ENCODE measurements around the gene CLEC2L.

CLEC2L gene

DNA sequence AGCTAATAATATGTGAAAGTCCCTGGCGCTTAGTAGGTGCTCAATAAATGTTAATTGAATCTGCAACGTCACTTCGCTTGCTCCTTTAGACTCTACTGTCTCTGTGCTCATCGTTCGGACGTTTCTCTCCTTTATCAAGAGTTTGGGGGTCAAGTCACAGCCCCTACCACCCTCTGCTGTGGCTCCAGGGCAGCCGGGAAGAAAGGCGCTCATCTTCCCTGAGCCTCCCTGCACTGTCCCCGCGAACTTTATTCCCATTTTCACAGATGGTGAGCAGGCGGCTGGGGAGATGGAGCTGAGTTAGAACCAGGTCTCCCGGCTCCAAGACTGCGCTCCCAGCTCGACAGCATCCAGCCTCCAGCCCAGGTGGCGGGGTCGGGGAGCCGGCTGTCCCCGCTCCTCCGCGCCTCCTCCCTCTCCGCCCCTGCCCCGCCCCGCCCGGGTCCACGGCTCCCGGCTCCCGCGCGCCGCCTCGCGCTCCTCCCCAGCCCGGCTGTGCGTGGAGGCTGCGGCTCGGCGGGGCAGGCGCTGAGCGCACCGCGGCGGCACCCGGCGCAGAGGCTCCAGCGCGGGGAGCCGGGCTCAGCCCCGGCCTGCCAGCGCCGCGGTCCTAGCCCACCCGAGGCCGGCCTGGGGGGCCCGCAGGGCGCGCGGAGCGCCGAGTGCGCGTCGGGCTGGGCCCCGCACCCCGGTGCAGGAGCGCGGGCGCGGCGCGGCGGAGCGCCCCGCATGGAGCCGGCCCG lies at the start of gene CLEC2L:
TSS of gene CLEC2L (plus strand) at position 487 of the 743 bp plus-strand sequence. CDS start at position 730, 243 bp downstream.
- no peak for DNase-seq (ENCODE audit: low read depth)

DNA sequence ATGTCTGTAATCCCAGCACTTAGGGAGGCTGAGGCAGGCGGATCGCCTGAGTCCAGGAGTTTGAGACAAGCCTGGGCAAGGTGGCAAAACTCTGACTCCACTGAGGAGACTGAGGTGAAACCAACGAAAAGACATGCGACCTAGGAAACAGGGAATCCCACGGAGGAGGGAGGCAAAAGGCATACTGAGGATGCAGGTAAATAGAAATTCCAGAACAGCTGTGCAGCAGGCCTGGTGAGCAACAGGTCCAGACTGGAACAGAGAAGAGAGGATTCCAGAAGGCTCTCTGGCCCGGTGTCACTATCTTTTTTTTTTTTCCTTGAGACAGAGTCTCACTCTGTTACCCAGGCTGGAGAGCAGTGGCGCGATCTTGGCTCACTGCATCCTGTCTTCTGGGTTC lies 47.3 kb upstream of the CLEC2L start:
- DNase-seq (ENCODE audit: low read depth), result no peak

DNA sequence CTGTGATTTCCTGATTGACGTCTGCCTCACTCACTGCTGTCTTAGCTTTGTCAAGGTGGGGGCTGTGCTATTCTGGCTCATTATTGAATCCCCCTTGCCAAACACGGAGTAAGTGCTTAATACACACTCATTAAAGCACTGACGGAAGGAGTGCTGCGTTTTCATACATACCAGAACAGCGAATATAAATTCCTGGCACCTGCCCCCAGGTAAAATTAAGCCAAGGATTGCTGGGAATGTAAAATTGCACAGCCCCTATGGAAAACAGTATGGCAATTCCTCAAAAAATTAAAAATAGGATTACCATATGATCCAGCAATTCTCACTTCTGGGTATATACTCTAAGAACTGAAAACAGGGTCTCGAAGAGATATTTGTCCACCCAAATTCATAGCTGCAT lies 46.6 kb upstream of the CLEC2L start:
- no peak for DNase-seq (ENCODE audit: low read depth)

DNA sequence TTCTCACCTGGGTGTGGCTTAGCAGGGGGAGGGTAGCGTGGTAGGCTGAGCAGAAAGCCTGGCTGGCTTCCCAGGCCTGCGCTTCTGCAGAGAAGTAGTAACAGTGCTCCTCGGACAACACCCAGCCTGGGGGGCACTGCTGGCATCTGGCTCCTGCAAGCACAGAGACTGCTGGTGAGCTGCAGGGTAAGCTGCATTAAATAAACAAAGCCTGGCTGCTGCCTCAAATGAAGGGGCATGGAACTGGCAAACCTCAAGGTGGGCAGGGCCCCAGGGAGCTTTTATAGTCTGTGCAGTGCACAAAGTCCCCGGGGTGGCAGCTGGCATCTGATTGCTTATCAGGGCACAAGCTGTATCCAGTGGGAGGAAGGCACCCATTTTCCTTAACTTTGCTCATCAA lies 43.9 kb upstream of the CLEC2L start:
- no peak for DNase-seq (ENCODE audit: low read depth)

DNA sequence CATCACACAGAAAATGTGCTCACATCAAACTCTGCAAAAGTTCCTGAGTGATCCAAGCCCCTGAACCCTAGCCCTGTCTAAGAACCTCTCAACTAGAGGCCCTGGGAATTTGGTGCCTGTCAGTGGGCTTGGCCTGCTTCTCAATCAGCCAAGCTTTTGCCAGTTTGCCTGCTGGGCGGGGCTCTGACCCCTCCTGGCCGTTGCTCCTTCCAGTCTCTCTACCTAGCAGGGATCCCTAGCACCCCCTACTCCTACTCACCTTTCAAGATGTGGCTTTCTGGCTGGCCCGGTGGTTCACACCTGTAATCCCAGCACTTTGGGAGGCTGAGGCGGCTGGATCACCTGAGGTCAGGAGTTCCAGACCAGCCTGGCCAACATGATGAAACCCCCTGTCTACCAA lies 42.1 kb upstream of the CLEC2L start:
- DNase-seq (ENCODE audit: low read depth), result no peak

DNA sequence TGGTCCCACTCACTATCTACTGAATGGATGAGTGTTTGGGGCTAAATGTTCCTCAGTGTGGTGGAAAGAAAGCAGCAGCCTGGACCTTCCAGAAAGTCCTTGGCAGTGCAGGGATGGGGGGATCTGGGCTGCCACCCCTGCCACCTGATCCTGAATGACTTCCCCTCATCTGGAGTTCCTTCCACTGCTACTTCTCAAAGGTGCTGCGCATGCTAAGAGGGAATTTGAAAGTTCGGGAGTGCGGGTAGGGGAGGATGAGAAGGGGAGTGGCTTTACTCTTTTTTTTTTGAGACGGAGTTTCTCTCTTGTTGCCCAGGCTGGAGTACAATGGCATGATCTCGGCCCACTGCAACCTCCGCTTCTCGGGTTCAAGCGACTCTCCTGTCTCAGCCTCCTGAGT lies 41.4 kb upstream of the CLEC2L start:
- no peak for DNase-seq (ENCODE audit: low read depth)

DNA sequence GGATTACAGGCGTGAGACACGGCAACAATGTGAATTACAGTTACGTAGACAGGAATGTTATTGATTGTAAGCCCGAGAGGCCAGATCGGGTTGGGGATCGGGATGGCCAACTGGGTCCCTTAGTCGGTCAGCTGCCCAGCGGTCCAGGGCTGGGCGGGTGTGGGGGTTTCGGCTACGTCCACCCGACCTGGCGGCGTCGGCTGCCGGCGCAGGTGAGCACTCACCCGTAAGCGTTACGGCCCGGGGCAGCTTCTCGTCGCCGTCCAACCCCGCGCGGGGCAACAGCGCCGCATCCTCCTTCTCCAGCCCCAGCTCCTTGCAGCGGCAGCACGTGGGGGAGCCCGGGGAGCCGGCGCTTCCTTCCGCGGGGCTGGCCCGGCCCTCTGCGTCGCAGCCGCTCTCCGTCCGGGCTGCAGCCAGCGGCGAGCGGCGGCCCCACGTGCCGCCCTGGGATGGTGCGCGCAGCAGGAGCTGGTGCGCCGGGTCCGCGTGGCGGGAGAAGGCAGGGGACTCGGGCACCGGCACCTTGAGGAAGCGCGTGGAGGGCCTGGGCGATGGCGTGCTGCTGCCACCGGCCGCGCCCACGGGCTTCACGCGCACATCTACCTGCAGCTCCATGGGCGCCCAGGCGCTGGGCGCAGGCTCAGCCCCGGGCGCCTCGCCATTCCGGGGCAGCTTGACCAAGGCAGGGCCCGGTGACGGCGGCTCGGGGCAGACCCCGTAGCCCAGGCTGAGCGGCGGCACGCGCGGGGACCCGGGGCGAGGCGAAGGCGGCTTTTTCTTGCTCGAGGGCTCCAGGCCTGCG lies 40.6 kb upstream of the CLEC2L start:
- no peak for DNase-seq (ENCODE audit: low read depth)

DNA sequence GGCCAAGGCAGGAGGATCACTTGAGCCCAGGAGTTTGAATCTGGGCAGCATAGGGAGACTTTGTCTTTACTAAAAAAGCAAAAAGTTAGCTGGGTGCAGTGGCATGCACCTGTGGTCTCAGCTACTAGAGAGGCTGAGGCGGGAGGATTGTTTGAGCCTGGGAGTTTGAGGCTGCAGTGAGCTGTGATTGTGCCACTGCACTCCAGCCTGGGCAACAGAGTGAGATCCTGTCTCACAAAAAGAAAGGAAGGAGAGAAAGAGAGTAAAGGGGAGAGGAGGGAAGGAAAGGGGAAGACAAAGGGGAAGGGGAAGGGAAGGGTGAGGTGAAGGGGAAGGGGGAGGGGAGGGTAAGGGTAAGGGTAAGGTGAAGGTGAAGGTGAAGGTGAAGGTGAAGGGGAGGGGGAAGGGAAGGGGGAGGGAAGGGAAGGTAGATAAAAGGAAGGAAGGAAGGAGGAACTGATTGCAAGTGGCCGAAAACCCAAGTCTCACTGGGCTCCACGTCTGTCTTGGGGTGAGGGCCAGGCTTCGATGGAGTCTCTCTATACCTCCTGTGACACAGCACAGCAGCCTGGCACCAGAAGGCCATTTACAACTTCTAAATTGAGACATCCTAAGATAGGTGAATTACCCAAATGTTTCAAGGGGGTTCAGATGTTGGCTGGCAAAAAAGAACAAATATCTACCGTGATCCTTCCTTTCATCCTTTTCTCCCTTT lies 36.0 kb upstream of the CLEC2L start:
- DNase-seq (ENCODE audit: low read depth), result no peak

DNA sequence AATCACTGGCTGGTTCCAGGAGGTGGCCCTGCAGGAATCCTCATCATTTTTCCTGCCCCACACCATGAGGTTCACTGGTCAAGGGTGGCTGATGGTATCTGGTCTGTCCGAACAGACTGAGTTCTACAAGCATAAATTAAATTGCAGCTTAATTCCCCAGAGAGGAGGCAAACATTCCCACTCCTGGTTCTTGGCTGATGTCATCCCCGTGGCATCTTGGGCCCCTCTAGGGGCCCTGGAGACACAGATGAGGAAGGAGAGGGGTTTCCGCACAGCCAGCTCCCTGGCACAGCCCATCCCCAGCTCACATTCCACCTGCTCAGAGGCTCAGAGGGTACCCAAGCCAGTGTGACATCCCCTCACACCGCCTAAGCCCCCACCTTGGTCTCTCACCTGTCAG lies 34.7 kb upstream of the CLEC2L start:
- no peak for DNase-seq (ENCODE audit: low read depth)

DNA sequence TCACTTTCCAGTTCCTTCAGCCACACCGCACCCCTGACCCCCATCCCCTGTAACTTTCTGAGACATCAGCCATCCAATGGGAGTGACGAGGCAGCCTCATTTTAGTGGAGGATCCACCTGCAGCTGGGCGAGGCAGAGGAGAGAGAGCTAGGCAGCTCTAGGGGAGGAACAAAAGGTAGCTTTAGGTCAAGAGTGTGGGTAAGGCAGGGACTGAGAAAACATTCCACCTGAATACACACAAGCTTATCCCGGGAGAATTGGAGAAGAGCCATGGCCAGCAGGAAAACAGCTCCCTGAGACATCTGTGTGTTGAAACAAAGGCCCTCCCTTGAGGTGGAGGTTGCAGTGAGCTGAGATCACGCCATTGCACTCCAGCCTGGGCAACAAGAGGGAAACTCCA lies 33.4 kb upstream of the CLEC2L start:
- no peak for DNase-seq (ENCODE audit: low read depth)

DNA sequence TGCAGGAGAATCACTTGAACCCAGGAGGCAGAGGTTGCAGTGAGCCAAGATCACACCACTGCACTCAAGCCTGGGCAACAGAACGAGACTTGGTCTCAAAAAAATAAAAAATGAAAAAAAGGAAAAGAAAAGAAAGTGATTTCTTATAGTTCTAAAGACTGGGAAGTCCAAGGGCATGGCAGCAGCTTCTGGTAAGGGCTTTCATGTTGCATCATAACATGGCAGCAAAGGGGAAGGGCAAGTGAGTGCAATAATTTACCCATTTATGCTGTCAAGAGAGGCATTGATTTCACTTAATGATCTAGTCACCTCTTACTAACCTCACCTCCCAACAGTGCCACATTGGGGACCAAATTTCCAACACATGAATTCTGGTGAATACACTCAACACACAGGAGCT lies 31.2 kb upstream of the CLEC2L start:
- no peak for DNase-seq (ENCODE audit: low read depth)

DNA sequence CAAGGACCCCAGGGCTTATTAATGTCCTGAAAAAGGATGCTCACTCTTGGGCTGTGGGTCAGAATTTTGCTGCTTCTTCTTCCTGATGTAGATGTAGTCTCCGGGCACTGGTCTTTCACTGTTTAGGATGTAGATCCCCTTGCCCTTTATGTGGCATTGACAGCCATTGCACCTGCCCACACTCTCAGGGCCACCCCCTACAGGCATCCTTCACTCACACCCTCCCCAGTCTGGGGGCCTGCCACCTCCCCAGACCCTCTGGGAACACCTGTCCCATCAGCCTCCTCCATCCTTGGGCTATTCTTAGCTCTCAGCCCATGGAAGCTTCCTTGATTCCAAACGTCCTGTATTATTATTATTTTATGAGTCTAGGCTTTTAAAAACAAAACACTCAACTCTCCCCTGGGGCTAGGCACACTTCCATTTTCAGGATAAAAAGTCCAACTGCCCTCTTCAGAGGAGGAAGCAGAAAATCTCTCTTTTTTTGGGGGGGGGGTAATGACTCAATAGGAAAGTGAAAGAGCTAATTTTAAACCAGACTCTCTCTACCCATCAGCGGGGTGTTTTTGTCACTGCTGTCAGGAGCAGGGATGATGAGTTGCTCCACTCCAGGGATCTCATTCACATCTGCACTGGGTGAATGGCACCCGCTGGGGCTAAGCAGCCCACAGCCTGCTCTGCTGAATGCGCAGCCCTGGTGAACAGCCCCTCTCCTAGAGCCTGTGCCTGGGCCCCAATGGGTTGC lies 28.5 kb upstream of the CLEC2L start:
- DNase-seq (ENCODE audit: low read depth), result no peak

DNA sequence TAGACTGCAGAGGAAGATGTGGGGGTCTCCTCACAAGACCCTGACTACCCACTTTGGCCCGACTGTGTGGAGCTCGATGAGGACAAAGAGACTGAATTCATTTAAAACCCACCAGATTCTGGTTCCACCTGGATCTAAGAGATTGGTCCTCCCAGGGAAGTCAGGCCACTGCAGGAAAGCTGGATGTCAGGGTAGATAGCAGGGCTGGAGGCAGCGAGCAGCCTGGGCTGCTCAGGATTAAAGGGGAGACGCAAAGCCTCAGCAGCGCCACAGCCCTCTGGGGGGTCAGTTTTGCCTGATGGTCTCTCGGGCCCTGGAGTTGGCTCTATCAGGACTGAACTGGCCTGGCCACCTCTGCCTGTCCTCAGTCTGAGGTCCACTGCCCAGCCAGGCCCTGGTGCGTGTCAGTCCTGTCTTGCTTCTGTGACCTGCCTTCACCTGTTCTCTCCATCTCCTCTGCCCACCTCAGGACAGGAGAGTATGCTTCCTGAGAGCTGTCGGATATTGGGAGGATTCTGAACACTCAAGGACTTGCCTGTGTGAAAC lies 27.8 kb upstream of the CLEC2L start:
- no peak for DNase-seq (ENCODE audit: low read depth)

DNA sequence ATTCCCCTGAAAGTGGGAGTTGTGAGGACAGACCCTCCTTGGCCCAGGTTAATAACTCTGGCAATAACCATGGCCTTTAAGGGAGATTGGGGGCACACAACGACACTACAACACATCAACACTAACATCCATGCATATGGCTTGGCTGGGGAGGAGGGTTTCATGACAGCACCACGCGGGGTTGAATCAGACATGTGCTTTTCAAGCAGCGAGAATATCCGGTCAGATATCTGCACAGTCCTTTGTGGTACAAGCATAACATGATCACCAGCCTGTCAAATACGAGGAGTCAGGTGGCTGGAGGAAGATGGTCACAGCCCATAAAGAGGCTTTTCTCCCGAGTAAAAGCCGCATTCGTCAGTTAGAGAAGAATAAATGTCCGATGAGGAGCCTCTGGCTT lies 27.0 kb upstream of the CLEC2L start:
- DNase-seq (ENCODE audit: low read depth), result no peak

DNA sequence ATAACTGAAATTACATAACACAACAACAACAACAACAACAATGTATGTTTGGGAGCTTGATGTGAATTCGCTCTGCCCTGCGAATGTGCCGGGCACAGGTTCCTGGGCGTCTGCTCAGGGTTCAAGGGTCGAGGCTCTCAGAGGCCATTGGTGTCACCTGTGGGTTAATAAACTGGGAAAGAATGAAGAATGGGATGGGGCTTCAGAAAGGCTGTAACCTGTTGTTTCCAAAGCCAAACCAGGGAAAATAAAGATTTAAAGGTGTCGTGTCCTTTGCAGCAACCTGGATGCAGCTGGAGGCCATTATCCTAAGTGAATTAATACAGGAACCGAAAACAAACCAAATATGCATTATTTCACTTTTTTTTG lies 22.7 kb upstream of the CLEC2L start:
- DNase-seq (ENCODE audit: low read depth), result no peak

DNA sequence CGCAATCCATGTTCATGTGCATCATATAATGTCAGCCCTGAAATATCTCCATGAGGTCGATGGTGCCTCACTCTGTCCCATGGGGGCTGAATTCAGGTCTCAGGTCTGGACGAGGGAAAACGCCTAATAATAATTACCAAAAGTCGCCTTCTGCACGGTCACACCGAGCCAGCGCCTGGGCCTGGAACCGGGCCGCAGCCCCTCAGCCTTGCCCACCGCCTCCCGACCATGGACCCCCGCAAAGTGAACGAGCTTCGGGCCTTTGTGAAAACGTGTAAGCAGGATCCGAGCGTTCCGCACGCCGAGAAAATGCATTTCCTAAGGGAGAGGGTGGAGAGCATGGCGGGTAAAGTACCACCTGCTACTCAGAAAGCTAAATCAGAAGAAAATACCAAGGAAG lies 21.3 kb upstream of the CLEC2L start:
- no peak for DNase-seq (ENCODE audit: low read depth)

DNA sequence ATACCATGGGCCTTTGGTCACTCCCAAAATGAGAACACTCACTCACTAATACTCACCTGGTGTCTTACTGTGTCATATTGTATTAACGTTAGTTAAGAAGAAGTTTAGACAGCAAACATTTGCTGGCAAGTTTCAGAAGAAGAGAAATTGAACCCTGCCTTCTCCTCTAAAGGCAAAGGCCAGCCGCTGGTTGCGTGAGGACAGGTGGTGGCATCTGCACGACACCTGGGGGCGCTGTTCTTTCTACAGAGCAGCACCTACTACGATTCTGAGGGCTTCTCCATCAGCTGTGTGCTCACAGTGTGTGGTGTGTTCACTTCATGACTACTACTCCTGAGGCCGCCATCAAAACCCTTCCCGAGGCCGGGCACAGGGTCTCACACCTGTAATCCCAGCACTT lies 17.9 kb upstream of the CLEC2L start:
- peak; percentile 38 for DNase-seq (ENCODE audit: low read depth)

DNA sequence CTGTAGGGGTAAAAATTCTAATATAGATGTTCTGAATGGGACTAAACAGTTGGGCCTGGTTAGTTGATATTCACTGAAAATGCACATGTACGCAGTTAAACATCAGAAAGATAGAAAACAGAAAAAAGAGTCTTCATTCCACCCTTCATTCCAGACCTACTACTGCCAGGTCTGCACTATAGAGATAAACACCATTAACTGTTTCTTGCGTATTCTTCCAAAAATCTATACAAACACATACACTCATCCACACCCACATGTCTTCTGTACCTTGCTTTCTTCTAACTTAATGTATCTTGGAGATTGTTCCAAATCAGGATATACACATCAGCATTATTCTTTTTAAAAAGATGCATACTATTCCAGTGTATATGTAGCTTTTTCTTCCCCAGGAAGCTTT lies 13.9 kb upstream of the CLEC2L start:
- DNase-seq (ENCODE audit: low read depth), result no peak

DNA sequence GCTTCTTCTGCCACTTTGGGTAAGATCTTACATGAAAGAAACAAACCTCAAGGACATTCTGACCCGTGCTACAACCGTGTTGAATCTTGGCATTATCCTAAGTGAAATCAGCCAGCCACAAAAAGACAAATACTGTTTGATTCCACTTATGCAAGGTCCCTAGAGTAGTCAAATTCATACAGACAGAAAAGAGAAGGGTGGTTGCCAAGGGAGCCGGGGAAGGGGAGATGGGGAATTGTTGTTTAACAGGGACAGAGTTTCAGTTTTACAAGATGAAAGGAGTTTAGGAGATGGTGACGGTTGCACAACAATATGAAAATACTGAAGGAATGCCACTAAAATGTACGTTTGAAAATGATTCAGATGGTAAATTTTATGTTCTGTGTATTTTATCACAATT lies 12.2 kb upstream of the CLEC2L start:
- no peak for DNase-seq (ENCODE audit: low read depth)

DNA sequence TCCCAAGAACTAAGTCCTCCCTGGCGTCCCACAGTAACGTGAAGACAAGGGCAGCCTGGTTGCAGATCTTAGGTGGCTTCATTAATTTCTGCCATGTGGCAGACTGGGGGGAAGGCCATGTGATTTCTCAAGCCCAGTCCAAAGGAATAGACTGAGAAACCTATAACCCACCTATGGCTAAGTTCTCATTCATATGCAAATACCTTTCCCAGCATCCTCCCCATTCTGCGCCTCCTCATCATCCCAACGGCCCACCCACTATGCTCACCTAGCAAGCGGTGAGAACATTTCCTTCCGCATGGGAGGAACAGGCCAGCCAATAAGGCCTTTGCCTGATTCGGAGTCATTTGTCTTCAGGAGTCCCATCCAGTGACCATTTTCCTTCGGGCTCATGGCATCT lies 8.2 kb upstream of the CLEC2L start:
- no peak for DNase-seq (ENCODE audit: low read depth)

DNA sequence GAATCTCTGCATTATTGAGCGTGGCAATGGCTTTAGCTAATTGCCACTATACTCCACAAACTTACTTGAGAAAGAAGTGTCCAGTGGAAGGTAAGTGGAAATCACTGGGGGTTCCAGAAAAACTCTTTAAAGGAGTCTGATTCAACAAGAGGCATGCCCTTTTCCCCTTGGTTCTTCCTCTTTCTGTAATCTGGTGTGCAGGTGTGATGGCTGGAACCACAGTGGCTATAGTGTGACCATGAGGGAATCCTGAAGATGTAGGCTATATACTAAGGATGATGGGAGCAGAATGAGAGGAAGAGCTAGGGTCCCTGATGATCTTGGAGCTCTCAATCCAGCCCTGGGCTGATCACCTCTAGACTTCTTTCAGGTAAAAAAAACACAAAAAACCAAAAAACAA lies 2.0 kb upstream of the CLEC2L start:
- DNase-seq (ENCODE audit: low read depth), result no peak

DNA sequence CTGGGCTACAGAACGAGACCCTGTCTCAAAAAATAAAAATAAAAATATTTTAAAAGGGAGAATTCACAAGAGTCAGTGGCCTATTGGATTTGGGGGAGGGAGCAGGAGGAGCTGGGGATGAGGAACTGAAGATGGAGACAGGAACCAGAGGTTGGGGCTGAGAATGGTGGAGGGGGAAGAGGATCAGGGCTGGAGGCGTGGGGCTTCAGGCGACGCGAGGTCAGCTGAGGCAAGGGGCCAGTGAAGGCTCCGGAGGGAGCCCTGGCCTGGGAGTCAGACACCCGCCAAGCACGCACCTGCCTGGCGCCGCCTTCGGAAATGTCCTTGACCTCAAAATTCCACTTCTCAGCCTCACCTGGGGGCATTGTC lies 671 bp upstream of the CLEC2L start:
- no peak for DNase-seq (ENCODE audit: low read depth)
